Heart right ventricle (tissue), 16 donors: Measurements from ENCODE around the gene RSRC2. TPM values are rescaled to one million over a fixed set of nuclear protein-coding genes. Genes with fewer than 3 reads are reported as not detected.

Experiments used
- ATAC-seq, 8 donors: fragments of 200-7000 bp; cut with Tn5 transposase; one replicate each; pipeline ENCODE4 v1.9.1; 2020; ENCODE audit warnings: mild to moderate bottlenecking in 8 of 8, moderate library complexity in 8 of 8, moderate number of reproducible peaks in 1 of 8
- DNase-seq, 2 donors: peaks; one replicate each; pipeline ENCODE4 v3.0.0-alpha.2; 2020
- H3K27ac ChIP-seq, 10 donors: fragments of 200-600 bp; sonication (generic) in 2 of 10; one replicate each; pipeline versions ENCODE4 v1.5.0 to v1.8.0; 2020 to 2022; ENCODE audit warnings: mild to moderate bottlenecking in 3 of 10
- H3K27me3 ChIP-seq, 7 donors: fragments of 200-600 bp; one replicate each; pipeline ENCODE4 v1.8.0; 2021 to 2022; ENCODE audit warnings: mild to moderate bottlenecking in 2 of 7
- H3K36me3 ChIP-seq, 9 donors: fragments of 200-600 bp; sonication (generic) in 1 of 9; one replicate each; pipeline versions ENCODE4 v1.5.0 to v1.8.0; 2020 to 2022; ENCODE audit warnings: mild to moderate bottlenecking in 2 of 9
- H3K4me1 ChIP-seq, 9 donors: fragments of 200-600 bp; sonication (generic) in 1 of 9; one replicate each; pipeline versions ENCODE4 v1.5.0 to v1.8.0; 2020 to 2022; ENCODE audit warnings: mild to moderate bottlenecking in 4 of 9
- H3K4me3 ChIP-seq, 10 donors: fragments of 200-600 bp; sonication (generic) in 2 of 10; one replicate each; pipeline versions ENCODE4 v1.5.0 to v1.8.0; 2020 to 2022; ENCODE audit warnings: mild to moderate bottlenecking in 7 of 10, moderate library complexity in 2 of 10
- H3K9me3 ChIP-seq, 11 donors: fragments of 200-600 bp in 10 of 11; sonication (generic) in 2 of 11; one replicate each; pipeline versions ENCODE4 v1.5.0 to v1.8.0; 2013 to 2022; ENCODE audit warnings: mild to moderate bottlenecking in 2 of 11, control low read depth in 1 of 11, moderate library complexity in 1 of 11
- CTCF ChIP-seq, 9 donors: fragments of 200-600 bp; sonication (generic) in 2 of 9; IDR thresholded peaks; one replicate each; pipeline versions ENCODE4 v1.5.0 to v1.8.0; 2021 to 2022; ENCODE audit warnings: antibody characterized with exemption in 9 of 9, mild to moderate bottlenecking in 5 of 9, moderate library complexity in 1 of 9
- whole genome bisulfite sequencing, 2 donors: extraction: QIAGEN DNeasy Blood & Tissue Kit; methylation state at CpG; one replicate each; pipeline ENCODE4 v1.1.7; 2013; ENCODE audit warnings: inconsistent platforms in 1 of 2; 5-methylcytosine and 5-hydroxymethylcytosine counted together
- intact Hi-C, 10 donors: fragments of 100-400 bp; cut with DNase I; formaldehyde crosslinking; loops; one replicate each; pipeline versions ENCODE4 v1.11.1 to v1.14.2; 2022
- polyA plus RNA-seq, 2 donors: library from polyadenylated mRNA; stranded (reverse); fragments of 200-250 nt; gene quantifications; one replicate each; pipeline ENCODE4 v1.2.3, GENCODE V29; 2013
- total RNA-seq, 10 donors: library from RNA; stranded (reverse); fragmentation: NEBNext Ultra II Directional in 3 of 10; extraction: Animal tissue kit (Norgen Biotek cat#: 25700) in 3 of 10; gene quantifications; one replicate each; pipeline versions ENCODE4 v1.2.1 to v1.2.4, GENCODE V29; 2021 to 2023
- donor health status: Arrhythmogenic right ventricular cardiomyopathy.
- donor health status: ischemic (EF 13 %, LVEDD 7.1; RV severe dilation, severe dysfunction).
- donor health status: healthy with polysubstance abuse.
- donor health status: DM: no; HTN: yes; CAD: no.
- donor health status: DM: no; HTN: no; CAD: no.
- donor health status: ischemic (EF 25% LVEDD 6.9; RV normal size, moderate dysfunction).
- donor health status: ischemic (EF 25% LVEDD 5.7; RV mildly dilated, moderate dysfunction).
- donor health status: healthy.
- donor health status: DM: yes; HTN: yes; CAD: no.
- donor health status: Ischemic cardiomyopathy.
- donor health status: ischemic (EF 35%, LVEDD 5.7; RV mildly dilated, moderate dysfunction).
- donor health status: nonischemic (EF 11% LVEDD 7.7; RV severe dilation, severe dysfunction).
- donor health status: DM: yes; HTN: yes; CAD: no.
- donor health status: PGD.
- donor health status: ischemic (EF 29% LVEDD 5.4; RV normal size, mild dysfunction).
- donor health status: nonischemic (EF 23%, LVEDD 6.1; RV moderate dilation, normal function).

RSRC2 gene
- total and polyA plus RNA-seq, 12 donors = 31.3 to 48.9 (median 40.6) TPM

GRCh38 chr12:122483969-122484368, 42.8 kb downstream of the RSRC2 start:
- TF ChIP-seq CTCF (IDR thresholded peaks at IDR 0.05) = no peak
- Histone ChIP-seq H3K9me3 (no peaks in the 10 kb centered on the region), H3K4me3 (no peak overlapping the region), H3K36me3 (peaks cover 7 to 100% (median 83%) of the 10 kb centered on the region in 9 donors), H3K4me1 (no peaks in the 10 kb centered on the region), H3K27me3 (no peaks in the 10 kb centered on the region), H3K27ac (no peak overlapping the region)
- no peak for ATAC-seq
- 93% methylated on average over 5 of the region's 5 CpGs for WGBS, 2 donors
- no peak for DNase-seq
- intact Hi-C loops = no loop called here

- no peak for TF ChIP-seq CTCF (IDR thresholded peaks at IDR 0.05)
- H3K4me3 ChIP-seq = no peak overlapping the region
- DNase-seq (no peak), ATAC-seq (no peak)
- 96% methylated on average over 6 of the region's 6 CpGs for WGBS, 2 donors
- no peaks in the 10 kb centered on the region for H3K9me3 ChIP-seq
- H3K27ac ChIP-seq = no peak overlapping the region
- peaks cover 0 to 100% (median 78%) of the 10 kb centered on the region in 9 donors for H3K36me3 ChIP-seq
- intact Hi-C loops = no loop called here
- H3K4me1 ChIP-seq = no peaks in the 10 kb centered on the region
- no peaks in the 10 kb centered on the region for H3K27me3 ChIP-seq
Measured at GRCh38 chr12:122481861-122482260, 44.9 kb downstream of the RSRC2 start.

GRCh38 chr12:122480753-122481152, 46.0 kb downstream of the RSRC2 start:
- TF ChIP-seq CTCF (IDR thresholded peaks at IDR 0.05) = no peak
- no peak for DNase-seq
- Histone ChIP-seq H3K9me3 (no peaks in the 10 kb centered on the region), H3K27ac (no peak overlapping the region), H3K4me3 (no peak overlapping the region), H3K36me3 (peaks cover 3 to 100% (median 78%) of the 10 kb centered on the region in 9 donors), H3K27me3 (no peaks in the 10 kb centered on the region), H3K4me1 (no peaks in the 10 kb centered on the region)
- WGBS, 2 donors = 98 to 100% methylated on average over 8 of the region's 8 CpGs
- no peak for ATAC-seq
- intact Hi-C loops = no loop called here

- Histone ChIP-seq H3K27me3 (no peaks in the 10 kb centered on the region), H3K36me3 (peaks cover 3 to 73% (median 64%) of the 10 kb centered on the region in 9 donors), H3K4me3 (no peak overlapping the region), H3K27ac (no peak overlapping the region), H3K9me3 (no peaks in the 10 kb centered on the region), H3K4me1 (peaks cover 0 to 17% (median 6%) of the 10 kb centered on the region in 9 donors)
- ATAC-seq (no peak), DNase-seq (no peak)
- TF ChIP-seq CTCF (IDR thresholded peaks at IDR 0.05) = no peak
- WGBS, 2 donors = 83 to 91% methylated on average over 2 of the region's 2 CpGs
- intact Hi-C loops = loop anchor here in 3 of 10 donors (5.0 kb wide), 3 partner anchors 72 to 137 kb away; no protein-coding TSS in a partner anchor
Measured at GRCh38 chr12:122474324-122474716, 52.4 kb downstream of the RSRC2 start.
